ENCODE results near the gene KDM1A. TPM values are rescaled to one million over a fixed set of nuclear protein-coding genes. Genes with fewer than 3 reads are reported as not detected.

Gene KDM1A
- total RNA-seq, 1 experiment from 2014 or later = 204 TPM

DNA sequence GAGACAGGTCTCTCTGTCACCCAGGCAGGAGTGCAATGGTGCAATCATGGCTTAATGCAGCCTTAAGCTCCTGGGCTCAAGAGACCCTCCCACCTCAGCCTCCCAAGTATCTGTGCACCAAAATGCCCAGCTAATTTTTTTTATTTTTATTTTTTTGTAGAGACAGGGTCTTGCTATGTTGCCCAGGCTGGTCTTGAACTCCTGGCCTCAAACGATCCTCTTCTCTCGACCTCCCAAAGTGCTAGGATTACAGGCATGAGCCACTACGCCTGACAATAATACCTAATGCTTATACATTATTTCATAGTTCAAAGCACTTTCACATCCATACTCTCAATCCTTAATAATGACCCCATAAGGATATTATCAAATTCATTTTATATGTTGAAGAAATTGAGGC is 101.1 kb downstream of the KDM1A start:
- Histone ChIP-seq H2BK20ac (ENCODE audit: low read depth, low read length, poor library complexity, severe bottlenecking) (no peak overlapping the region), H4K91ac (ENCODE audit: insufficient read length, low read depth, low read length) (no peak overlapping the region), H3K23ac (ENCODE audit: insufficient read length, low read depth, low read length) (no peak overlapping the region), H3K4me1 (ENCODE audit: insufficient read depth, low read length) (peaks cover 4% of the 10 kb centered on the region; the same call in 1 of the 2 replicates), H3T11ph (ENCODE audit: low read length) (no peak overlapping the region), H3K27ac (ENCODE audit: insufficient read length, low read depth, low read length) (no peak overlapping the region), H4K8ac (replicated peaks; ENCODE audit: insufficient read length, low read depth, low read length) (no peak overlapping the region), H3K4me2 (ENCODE audit: insufficient read depth, insufficient read length, low read length) (no peak overlapping the region), H3K9ac (ENCODE audit: extremely low read depth, insufficient read length, low read length) (no peak overlapping the region), H3K56ac (ENCODE audit: insufficient read length, low read depth, low read length) (no peak overlapping the region), H2BK15ac (ENCODE audit: low read depth, low read length) (no peak overlapping the region), H3K18ac (ENCODE audit: insufficient read length, low read depth, low read length) (no peak overlapping the region), H3K79me2 (ENCODE audit: insufficient read depth, low read length) (peaks cover 29% of the 10 kb centered on the region; the same call in 1 of the 2 replicates), H3K27me3 (ENCODE audit: insufficient read depth, low read length) (no peaks in the 10 kb centered on the region), H4K5ac (ENCODE audit: insufficient read length, low read depth, low read length) (no peak overlapping the region), H3K9me3 (ENCODE audit: control insufficient read depth, low read depth, low read length) (no peaks in the 10 kb centered on the region), H2AK5ac (ENCODE audit: insufficient read length, low read length) (no peak overlapping the region), H2AFZ (ENCODE audit: low read length) (no peak overlapping the region), H3K4ac (ENCODE audit: low read depth, low read length) (no peak overlapping the region), H3K14ac (ENCODE audit: insufficient read depth, low read length) (no peak overlapping the region), H3K23me2 (ENCODE audit: insufficient read length, low read depth, low read length, poor library complexity, severe bottlenecking) (no peaks in the 10 kb centered on the region), H2BK120ac (ENCODE audit: low read depth, low read length, poor library complexity, severe bottlenecking) (no peak overlapping the region), H3K79me1 (ENCODE audit: insufficient read depth, low read depth, low read length, poor library complexity, severe bottlenecking) (peaks cover 6% of the 10 kb centered on the region), H4K20me1 (ENCODE audit: control insufficient read depth, insufficient read depth, insufficient read length) (no peaks in the 10 kb centered on the region), H2BK12ac (ENCODE audit: insufficient read length, low read depth, low read length) (no peak overlapping the region), H2BK5ac (ENCODE audit: insufficient read length, low read length) (no peak overlapping the region)
- Mint-ChIP-seq H3K36me3 (ENCODE audit: insufficient read depth in 1 of 3, low read depth in 3 of 3) (no peaks in the 10 kb centered on the region), H3K4me1 (peaks cover 15 to 16% of the 10 kb centered on the region in 2 experiments), H3K27me3 (ENCODE audit: low read depth) (no peaks in the 10 kb centered on the region), H3K4me3 (no peak overlapping the region), H3K9me3 (no peaks in the 10 kb centered on the region), H3K27ac (no peak overlapping the region)
- no peak for DNase-seq
- TF ChIP-seq, protein P1, sequence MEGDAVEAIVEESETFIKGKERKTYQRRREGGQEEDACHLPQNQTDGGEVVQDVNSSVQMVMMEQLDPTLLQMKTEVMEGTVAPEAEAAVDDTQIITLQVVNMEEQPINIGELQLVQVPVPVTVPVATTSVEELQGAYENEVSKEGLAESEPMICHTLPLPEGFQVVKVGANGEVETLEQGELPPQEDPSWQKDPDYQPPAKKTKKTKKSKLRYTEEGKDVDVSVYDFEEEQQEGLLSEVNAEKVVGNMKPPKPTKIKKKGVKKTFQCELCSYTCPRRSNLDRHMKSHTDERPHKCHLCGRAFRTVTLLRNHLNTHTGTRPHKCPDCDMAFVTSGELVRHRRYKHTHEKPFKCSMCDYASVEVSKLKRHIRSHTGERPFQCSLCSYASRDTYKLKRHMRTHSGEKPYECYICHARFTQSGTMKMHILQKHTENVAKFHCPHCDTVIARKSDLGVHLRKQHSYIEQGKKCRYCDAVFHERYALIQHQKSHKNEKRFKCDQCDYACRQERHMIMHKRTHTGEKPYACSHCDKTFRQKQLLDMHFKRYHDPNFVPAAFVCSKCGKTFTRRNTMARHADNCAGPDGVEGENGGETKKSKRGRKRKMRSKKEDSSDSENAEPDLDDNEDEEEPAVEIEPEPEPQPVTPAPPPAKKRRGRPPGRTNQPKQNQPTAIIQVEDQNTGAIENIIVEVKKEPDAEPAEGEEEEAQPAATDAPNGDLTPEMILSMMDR (conservative IDR thresholded peaks at IDR 0.05) = no peak
- WGBS (ENCODE audit: extremely low coverage, insufficient read length, low lambda C conversion rate) = no CpG with 5 or more reads among the region's 3 CpGs

Measured in H9 (cell line).